Heart left ventricle (tissue), 16 donors: ENCODE data around the gene ABCG5. TPM values are rescaled to one million over a fixed set of nuclear protein-coding genes. Genes with fewer than 3 reads are reported as not detected.
A peak's percentile ranks its signal among the peaks of the same experiment; 100 is the strongest.

Experiments
- ATAC-seq, 4 donors: fragments of 200-7000 bp; cut with Tn5 transposase; one replicate each; pipeline ENCODE4 v1.9.1; 2020 to 2022; ENCODE audit warnings: moderate library complexity in 4 of 4, mild to moderate bottlenecking in 3 of 4, moderate number of reproducible peaks in 1 of 4
- DNase-seq, 5 donors: peaks; one replicate each; pipeline ENCODE4 v3.0.0-alpha.2; 2020
- H3K27ac ChIP-seq, 12 donors: fragments of 200-600 bp; sonication (generic) in 4 of 12; one replicate each; pipeline versions ENCODE4 v1.5.0 to v1.8.0; 2016 to 2022; ENCODE audit warnings: mild to moderate bottlenecking in 2 of 12
- H3K27me3 ChIP-seq, 9 donors: fragments of 200-600 bp; sonication (generic) in 2 of 9; one replicate each; pipeline versions ENCODE4 v1.5.1 to v1.8.0; 2016 to 2022; ENCODE audit warnings: mild to moderate bottlenecking in 3 of 9
- H3K36me3 ChIP-seq, 9 donors: fragments of 200-600 bp; sonication (generic) in 2 of 9; one replicate each; pipeline versions ENCODE4 v1.5.0 to v1.8.0; 2018 to 2022; ENCODE audit warnings: mild to moderate bottlenecking in 2 of 9
- H3K4me1 ChIP-seq, 12 donors: fragments of 200-600 bp; sonication (generic) in 4 of 12; one replicate each; pipeline versions ENCODE4 v1.5.0 to v1.8.0; 2016 to 2022; ENCODE audit warnings: mild to moderate bottlenecking in 3 of 12
- H3K4me3 ChIP-seq, 12 donors: fragments of 200-600 bp; sonication (generic) in 4 of 12; one replicate each; pipeline versions ENCODE4 v1.5.0 to v1.8.0; 2017 to 2022; ENCODE audit warnings: mild to moderate bottlenecking in 9 of 12, moderate library complexity in 4 of 12
- H3K9me3 ChIP-seq, 12 donors: fragments of 200-600 bp; sonication (generic) in 4 of 12; one replicate each; pipeline versions ENCODE4 v1.5.0 to v1.8.0; 2016 to 2022; ENCODE audit warnings: mild to moderate bottlenecking in 1 of 12
- POLR2A ChIP-seq, 2 donors: fragments of 450-650 bp; IDR thresholded peaks; one replicate each; pipeline ENCODE4 v1.6.1; 2017; ENCODE audit warnings: antibody characterized with exemption in 2 of 2, mild to moderate bottlenecking in 2 of 2, moderate library complexity in 2 of 2
- WGBS, 4 donors: extraction: QIAGEN DNeasy Blood & Tissue Kit in 2 of 4; methylation state at CpG; one replicate each; pipeline versions ENCODE4 v1.1.5 to v1.1.7; 2013 to 2018; 5-methylcytosine and 5-hydroxymethylcytosine counted together
- intact Hi-C, 10 donors: fragments of 100-400 bp; cut with DNase I; formaldehyde crosslinking; loops; one replicate each; pipeline versions ENCODE4 v1.11.1 to v1.14.2; 2022
- long read RNA-seq, 3 donors: library from polyadenylated mRNA; unstranded; transcript quantifications; one replicate each; pipeline ENCODE4 v2.0.0, GENCODE V29; 2020 to 2021
- polyA plus RNA-seq, 2 donors: library from polyadenylated mRNA; stranded (reverse); fragments of 200-250 nt; gene quantifications; one replicate each; pipeline ENCODE4 v1.2.3, GENCODE V29; 2013
- total RNA-seq, 9 donors: library from RNA; depleted of rRNA in 2 of 9; stranded (reverse); fragments of >200 nt in 2 of 9; fragmentation: NEBNext Ultra II Directional in 3 of 9; extraction: Animal tissue kit (Norgen Biotek cat#: 25700) in 3 of 9; gene quantifications; one replicate each; pipeline versions ENCODE4 v1.1.0 to v1.2.4, GENCODE V29; 2016 to 2023
- TF ChIP-seq, protein P1 (sequence below), 12 donors: fragments of 200-600 bp; sonication (generic) in 4 of 12; IDR thresholded peaks; one replicate each; pipeline versions ENCODE4 v1.5.0 to v1.8.0; 2018 to 2022; ENCODE audit warnings: antibody characterized with exemption in 12 of 12, mild to moderate bottlenecking in 5 of 12
- donor health status: ischemic (EF 13 %, LVEDD 7.1; RV severe dilation, severe dysfunction).
- donor health status: healthy with polysubstance abuse.
- donor health status: DM: no; HTN: yes; CAD: no.
- donor health status: DM: no; HTN: no; CAD: no.
- donor health status: ischemic (EF 25% LVEDD 6.9; RV normal size, moderate dysfunction).
- donor health status: ischemic (EF 25% LVEDD 5.7; RV mildly dilated, moderate dysfunction).
- donor health status: healthy.
- donor health status: DM: yes; HTN: yes; CAD: no.
- donor health status: ischemic (EF 35%, LVEDD 5.7; RV mildly dilated, moderate dysfunction).
- donor health status: nonischemic (EF 11% LVEDD 7.7; RV severe dilation, severe dysfunction).
- donor health status: DM: yes; HTN: yes; CAD: no.
- donor health status: PGD.
- donor health status: ischemic (EF 29% LVEDD 5.4; RV normal size, mild dysfunction).
- donor health status: nonischemic (EF 23%, LVEDD 6.1; RV moderate dilation, normal function).

Gene ABCG5
- total RNA-seq = not detected
- not detected for polyA plus RNA-seq
- long read RNA-seq, donor 1 = 0 reads
- long read RNA-seq, donor 2 = 0 reads
- long read RNA-seq, donor 3 = 0 reads

DNA sequence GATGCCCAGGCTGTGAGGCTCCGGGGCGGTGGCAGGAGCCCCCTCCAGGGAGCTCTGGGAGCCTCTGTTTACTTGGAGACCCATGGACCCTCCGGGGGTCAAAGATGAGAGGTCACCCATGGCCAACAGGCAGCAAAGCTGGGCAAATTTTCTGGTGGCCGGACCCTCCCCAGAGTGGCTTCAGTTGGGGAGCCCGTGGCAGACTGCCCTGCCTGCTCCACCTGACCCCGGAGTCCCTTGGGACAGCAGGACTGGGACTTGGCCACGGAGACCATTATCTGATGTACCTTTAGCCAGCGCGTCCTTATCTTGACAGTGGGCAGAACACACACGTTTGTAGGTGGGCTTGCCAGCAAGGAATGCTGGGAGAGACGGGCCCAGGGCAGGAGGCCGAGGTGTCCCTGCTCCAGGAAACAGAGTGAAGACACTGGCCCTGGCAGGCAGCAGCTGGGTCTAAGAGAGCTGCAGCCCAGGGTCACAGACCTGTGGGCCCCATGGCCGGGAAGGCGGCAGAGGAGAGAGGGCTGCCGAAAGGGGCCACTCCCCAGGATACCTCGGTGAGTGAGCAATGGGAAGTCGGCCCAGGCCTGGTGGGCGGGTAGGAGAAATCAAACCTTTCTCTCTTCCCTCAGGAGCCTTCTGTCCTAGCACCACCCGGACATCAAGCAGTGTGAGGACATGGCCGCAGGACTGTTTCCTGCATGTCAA, at the start of gene ABCG5, which contains the start of gene ABCG8:
Gene ABCG5 (minus strand): TSS at position 280 of the 708 bp plus-strand sequence. CDS start 160 bp downstream, at position 120.
Gene ABCG8 (plus strand): TSS at position 412 of the 708 bp plus-strand sequence. CDS start 83 bp downstream, at position 495.
- Histone ChIP-seq H3K9me3 (no peaks in the 10 kb centered on the region), H3K27me3 (peaks cover 0 to 4% (median 0%) of the 10 kb centered on the region in 9 donors), H3K36me3 (no peaks in the 10 kb centered on the region), H3K27ac (no peak within 1 kb of the TSS), H3K4me3 (no peak within 1 kb of the TSS), H3K4me1 (no peaks in the 10 kb centered on the region)
- intact Hi-C loops = no loop called here
- peak in 1 of 4 donors; percentile 13 for ATAC-seq
- WGBS, 4 donors = 65 to 75% (median 71%) methylated on average over 13 to 20 of the region's 20 CpGs
- no peak for DNase-seq
- no peak for TF ChIP-seq POLR2A (IDR thresholded peaks at IDR 0.05)
- TF ChIP-seq, protein P1, sequence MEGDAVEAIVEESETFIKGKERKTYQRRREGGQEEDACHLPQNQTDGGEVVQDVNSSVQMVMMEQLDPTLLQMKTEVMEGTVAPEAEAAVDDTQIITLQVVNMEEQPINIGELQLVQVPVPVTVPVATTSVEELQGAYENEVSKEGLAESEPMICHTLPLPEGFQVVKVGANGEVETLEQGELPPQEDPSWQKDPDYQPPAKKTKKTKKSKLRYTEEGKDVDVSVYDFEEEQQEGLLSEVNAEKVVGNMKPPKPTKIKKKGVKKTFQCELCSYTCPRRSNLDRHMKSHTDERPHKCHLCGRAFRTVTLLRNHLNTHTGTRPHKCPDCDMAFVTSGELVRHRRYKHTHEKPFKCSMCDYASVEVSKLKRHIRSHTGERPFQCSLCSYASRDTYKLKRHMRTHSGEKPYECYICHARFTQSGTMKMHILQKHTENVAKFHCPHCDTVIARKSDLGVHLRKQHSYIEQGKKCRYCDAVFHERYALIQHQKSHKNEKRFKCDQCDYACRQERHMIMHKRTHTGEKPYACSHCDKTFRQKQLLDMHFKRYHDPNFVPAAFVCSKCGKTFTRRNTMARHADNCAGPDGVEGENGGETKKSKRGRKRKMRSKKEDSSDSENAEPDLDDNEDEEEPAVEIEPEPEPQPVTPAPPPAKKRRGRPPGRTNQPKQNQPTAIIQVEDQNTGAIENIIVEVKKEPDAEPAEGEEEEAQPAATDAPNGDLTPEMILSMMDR (IDR thresholded peaks at IDR 0.05) = no peak

DNA sequence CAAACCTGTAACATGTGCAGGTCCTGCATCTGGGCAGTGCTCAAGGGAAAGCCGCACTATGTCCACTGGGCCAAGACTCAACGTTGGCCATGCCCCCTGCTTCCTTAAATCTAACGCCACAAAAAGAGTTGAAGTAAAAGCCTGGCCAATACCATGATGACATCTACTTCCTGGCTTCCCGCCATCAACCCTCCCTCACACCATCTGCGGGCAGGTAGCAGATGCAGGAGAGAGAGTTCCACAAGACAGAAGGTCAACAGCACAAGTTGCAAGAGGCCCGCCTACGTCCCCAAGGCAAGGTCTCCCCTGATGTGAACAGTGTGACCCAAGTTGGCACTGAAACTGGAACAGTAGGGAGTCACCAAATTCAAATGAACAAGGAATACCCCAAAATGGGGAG, 48.5 kb upstream of the ABCG5 start:
- no peaks in the 10 kb centered on the region for H3K9me3 ChIP-seq
- no peak overlapping the region for H3K4me3 ChIP-seq
- DNase-seq (no peak), ATAC-seq (no peak)
- H3K36me3 ChIP-seq = peaks cover 0 to 72% (median 58%) of the 10 kb centered on the region in 9 donors
- no peak overlapping the region for H3K27ac ChIP-seq
- 89 to 97% (median 93%) methylated on average over 7 of the region's 7 CpGs for WGBS, 4 donors
- no peak for TF ChIP-seq POLR2A (IDR thresholded peaks at IDR 0.05)
- TF ChIP-seq, protein P1 (IDR thresholded peaks at IDR 0.05) = no peak
- intact Hi-C loops = no loop called here
- no peaks in the 10 kb centered on the region for H3K4me1 ChIP-seq
- H3K27me3 ChIP-seq = no peaks in the 10 kb centered on the region

DNA sequence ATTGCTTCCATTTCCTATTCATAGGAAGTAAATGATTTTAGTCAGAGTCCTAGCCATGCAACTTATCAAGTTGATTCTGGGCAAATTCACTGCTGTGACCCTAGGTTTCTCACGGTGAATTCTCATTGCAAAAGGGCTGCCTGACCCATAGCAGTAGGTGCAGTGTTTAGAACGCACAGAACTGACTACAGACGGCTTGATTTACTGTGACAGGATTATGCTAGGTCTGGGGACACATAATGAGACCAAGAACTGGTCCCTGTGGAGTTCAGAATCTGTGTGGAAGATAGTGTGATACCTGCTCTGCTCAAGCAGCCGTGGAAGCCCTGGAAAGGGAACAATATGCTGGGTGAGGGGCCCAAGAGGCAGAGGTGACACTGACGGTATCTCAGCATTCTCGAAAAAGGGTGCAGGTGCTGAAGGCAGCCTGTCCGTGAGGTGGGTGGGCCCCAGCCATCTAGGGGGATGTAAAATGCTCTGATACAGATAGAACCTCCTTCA, 46.5 kb upstream of the ABCG5 start:
- 82 to 90% (median 88%) methylated on average over 7 of the region's 7 CpGs for WGBS, 4 donors
- ATAC-seq (no peak), DNase-seq (no peak)
- no peaks in the 10 kb centered on the region for H3K4me1 ChIP-seq
- H3K27ac ChIP-seq = no peak overlapping the region
- H3K36me3 ChIP-seq = peaks cover 0 to 52% (median 38%) of the 10 kb centered on the region in 9 donors
- H3K9me3 ChIP-seq = no peaks in the 10 kb centered on the region
- TF ChIP-seq, protein P1 (IDR thresholded peaks at IDR 0.05) = no peak
- TF ChIP-seq POLR2A (IDR thresholded peaks at IDR 0.05) = no peak
- intact Hi-C loops = no loop called here
- H3K4me3 ChIP-seq = no peak overlapping the region
- no peaks in the 10 kb centered on the region for H3K27me3 ChIP-seq

DNA sequence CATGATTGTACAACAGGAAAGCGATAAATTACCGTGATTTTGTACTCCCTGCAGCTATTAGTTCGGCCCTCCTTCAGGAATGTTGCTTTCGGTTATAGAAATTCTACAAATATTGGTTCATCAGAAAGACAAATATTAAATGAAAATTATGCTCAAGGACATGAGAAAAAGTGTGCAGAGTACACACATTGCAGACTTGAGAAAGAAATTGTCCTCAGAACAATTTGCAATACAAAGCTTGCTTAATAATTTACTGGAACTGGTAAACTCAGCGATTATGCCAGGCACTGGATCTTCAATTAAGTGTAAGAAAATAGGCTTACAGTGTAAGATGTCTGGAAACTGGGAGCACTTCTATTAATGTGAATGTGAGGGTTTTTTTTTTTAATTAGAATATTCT, 46.0 kb upstream of the ABCG5 start:
- Histone ChIP-seq H3K4me1 (no peaks in the 10 kb centered on the region), H3K36me3 (peaks cover 0 to 47% (median 33%) of the 10 kb centered on the region in 9 donors), H3K27ac (no peak overlapping the region), H3K27me3 (no peaks in the 10 kb centered on the region), H3K9me3 (no peaks in the 10 kb centered on the region), H3K4me3 (no peak overlapping the region)
- DNase-seq (no peak), ATAC-seq (no peak)
- WGBS, 4 donors = 90 to 95% (median 93%) methylated on average over 5 of the region's 5 CpGs
- intact Hi-C loops = no loop called here
- TF ChIP-seq, protein P1 (IDR thresholded peaks at IDR 0.05) = no peak
- no peak for TF ChIP-seq POLR2A (IDR thresholded peaks at IDR 0.05)
